Glutamatergic neuron (in vitro differentiated cells): ENCODE measurements around the gene ELFN2. TPM values are rescaled to one million over a fixed set of nuclear protein-coding genes. Genes with fewer than 3 reads are reported as not detected.
A peak's percentile ranks its signal among the peaks of the same experiment; 100 is the strongest.

Experiments used
- DNase-seq: peaks from one replicate; pipeline ENCODE4 v3.0.0; 2022
- H3K27ac Mint-ChIP-seq: one replicate; pipeline ENCODE4 v1.8.0; 2020; ENCODE audit warnings: mild to moderate bottlenecking, mixed read lengths, inconsistent platforms; ENCODE audit not compliant: unreplicated experiment
- H3K27me3 Mint-ChIP-seq: one replicate; pipeline ENCODE4 v1.8.0; 2020; ENCODE audit warnings: mild to moderate bottlenecking, moderate library complexity, mixed read lengths, inconsistent platforms; ENCODE audit not compliant: unreplicated experiment
- H3K36me3 Mint-ChIP-seq: one replicate; pipeline ENCODE4 v1.8.0; 2020; ENCODE audit warnings: mild to moderate bottlenecking, mixed read lengths, inconsistent platforms; ENCODE audit not compliant: unreplicated experiment
- H3K4me1 Mint-ChIP-seq: one replicate; pipeline ENCODE4 v1.8.0; 2020; ENCODE audit warnings: mild to moderate bottlenecking, low read depth, mixed read lengths, inconsistent platforms; ENCODE audit not compliant: unreplicated experiment
- H3K4me3 Mint-ChIP-seq: one replicate; pipeline ENCODE4 v1.8.0; 2020; ENCODE audit warnings: mild to moderate bottlenecking, mixed read lengths, inconsistent platforms; ENCODE audit not compliant: unreplicated experiment
- H3K9me3 Mint-ChIP-seq: one replicate; pipeline ENCODE4 v1.8.0; 2020; ENCODE audit warnings: mild to moderate bottlenecking, moderate library complexity, mixed read lengths, inconsistent platforms; ENCODE audit not compliant: unreplicated experiment
- CTCF ChIP-seq: fragments of 200-600 bp; sonication (generic); IDR thresholded peaks from one replicate; pipeline ENCODE4 v1.5.0; 2021; ENCODE audit not compliant: partially characterized antibody, unreplicated experiment
- total RNA-seq: library from RNA; stranded (reverse); fragmentation: NEBNext Ultra II Directional; extraction: Animal tissue kit (Norgen Biotek cat#: 25700); gene quantifications from one replicate; pipeline ENCODE4 v1.2.1, GENCODE V29; 2021; ENCODE audit not compliant: unreplicated experiment

Gene ELFN2
- total RNA-seq, 1 donor from 2014 or later, result 7.3 TPM

GRCh38 chr22:37371911-37372310 is 55.4 kb downstream of the ELFN2 start:
- H3K27ac Mint-ChIP-seq, result no peak overlapping the region
- peaks cover 1% of the 10 kb centered on the region for H3K9me3 Mint-ChIP-seq
- DNase-seq, result no peak
- H3K4me1 Mint-ChIP-seq, result peaks cover 20% of the 10 kb centered on the region
- no peak overlapping the region for H3K4me3 Mint-ChIP-seq
- no peaks in the 10 kb centered on the region for H3K36me3 Mint-ChIP-seq
- no peak for TF ChIP-seq CTCF
- peaks cover 2% of the 10 kb centered on the region for H3K27me3 Mint-ChIP-seq

- Mint-ChIP-seq H3K36me3 (no peaks in the 10 kb centered on the region), H3K4me1 (peaks cover 20% of the 10 kb centered on the region), H3K4me3 (no peak overlapping the region), H3K27ac (no peak overlapping the region), H3K27me3 (peaks cover 2% of the 10 kb centered on the region), H3K9me3 (peaks cover 1% of the 10 kb centered on the region)
- DNase-seq, result no peak
- TF ChIP-seq CTCF, result no peak
Observed at GRCh38 chr22:37371491-37371890, 55.8 kb downstream of the ELFN2 start.

DNA sequence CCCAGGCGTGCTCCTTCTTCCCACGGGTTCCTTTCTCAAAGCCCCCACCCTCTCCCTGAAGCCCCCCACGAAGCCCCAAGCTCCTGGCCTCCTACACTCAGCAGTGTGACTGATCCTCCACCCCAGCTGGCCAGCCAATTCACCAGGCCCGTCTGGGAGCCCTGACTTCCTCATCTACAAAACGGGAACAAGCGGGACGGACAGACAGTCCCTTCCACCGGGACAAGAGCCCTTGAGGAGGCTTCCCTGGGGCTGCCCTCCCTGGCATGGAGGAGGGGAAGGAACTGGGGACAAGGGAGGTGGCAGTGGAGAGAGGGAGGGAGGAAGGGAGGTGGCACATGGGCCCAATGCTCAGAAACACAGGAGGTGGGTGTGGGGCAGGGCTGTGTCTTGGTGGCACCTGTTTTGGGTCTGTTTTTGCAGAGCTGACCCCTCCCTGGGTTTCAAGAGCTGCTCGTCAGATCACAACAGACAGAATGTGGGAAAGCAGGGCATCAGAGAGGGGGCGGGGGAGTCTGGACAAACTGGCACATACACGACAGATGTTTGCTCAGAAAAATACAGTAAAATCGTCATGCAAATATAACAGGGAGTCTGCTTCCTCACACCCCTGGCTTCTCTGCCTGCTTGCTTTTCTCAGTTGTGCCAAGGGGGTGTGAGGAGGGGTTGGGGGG is 56.8 kb downstream of the ELFN2 start:
- Mint-ChIP-seq H3K9me3 (peaks cover 1% of the 10 kb centered on the region), H3K36me3 (no peaks in the 10 kb centered on the region), H3K27me3 (peaks cover 3% of the 10 kb centered on the region), H3K4me3 (no peak overlapping the region), H3K27ac (no peak overlapping the region), H3K4me1 (peaks cover 21% of the 10 kb centered on the region)
- TF ChIP-seq CTCF, result no peak
- DNase-seq, result no peak

DNA sequence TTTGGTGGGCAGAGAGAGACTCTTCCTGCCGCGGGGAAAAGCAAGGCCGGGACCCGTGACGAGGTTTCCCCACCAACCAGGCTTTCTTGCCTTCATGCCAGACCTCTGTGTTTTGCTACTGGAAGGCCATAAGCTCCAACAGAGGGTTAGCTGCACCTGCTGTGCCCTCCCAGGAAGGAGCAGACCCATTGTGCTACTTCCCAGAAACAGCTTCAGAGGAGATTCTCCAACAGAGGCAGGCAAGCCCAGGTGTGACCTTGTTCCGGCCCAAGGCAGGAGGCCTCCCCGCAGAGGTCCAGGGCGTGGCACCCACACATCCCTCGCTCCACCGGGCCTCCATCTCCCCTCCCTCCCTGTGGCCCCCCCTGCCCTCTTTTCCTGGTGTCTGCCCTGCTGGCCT is 57.8 kb downstream of the ELFN2 start:
- H3K27ac Mint-ChIP-seq, result no peak overlapping the region
- no peak for TF ChIP-seq CTCF
- H3K9me3 Mint-ChIP-seq, result peaks cover 1% of the 10 kb centered on the region
- no peaks in the 10 kb centered on the region for H3K36me3 Mint-ChIP-seq
- no peak for DNase-seq
- peaks cover 3% of the 10 kb centered on the region for H3K27me3 Mint-ChIP-seq
- peaks cover 26% of the 10 kb centered on the region for H3K4me1 Mint-ChIP-seq
- no peak overlapping the region for H3K4me3 Mint-ChIP-seq

DNA sequence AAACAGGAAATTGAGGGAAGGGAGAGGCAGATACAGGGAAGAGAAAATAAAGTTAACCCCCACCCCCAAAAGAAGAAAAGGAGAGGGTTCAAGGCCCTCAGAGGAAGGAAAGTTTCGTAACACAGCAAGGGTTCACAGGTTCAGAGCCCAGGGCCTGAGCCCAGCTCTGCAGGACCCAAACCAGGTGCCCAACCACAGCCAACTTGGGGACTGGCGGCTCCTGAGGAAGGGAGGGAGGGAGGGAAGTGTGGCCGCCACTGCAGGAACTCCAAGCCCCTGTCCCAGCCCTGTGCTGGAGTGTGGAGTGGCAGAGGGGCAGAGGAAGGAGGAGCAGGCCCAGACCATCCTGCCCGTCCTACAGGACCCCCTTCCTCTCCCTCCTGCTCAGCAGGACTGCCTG is 59.2 kb downstream of the ELFN2 start:
- no peak for TF ChIP-seq CTCF
- Mint-ChIP-seq H3K4me3 (no peak overlapping the region), H3K27ac (peak overlapping the region; percentile 45), H3K9me3 (peaks cover 1% of the 10 kb centered on the region), H3K27me3 (peaks cover 3% of the 10 kb centered on the region), H3K4me1 (peaks cover 33% of the 10 kb centered on the region), H3K36me3 (no peaks in the 10 kb centered on the region)
- DNase-seq, result no peak
